SK-N-MC (cell line): ENCODE results near the gene AIPL1.

Source experiments
- EZH2 ChIP-seq: fragments of 200-600 bp; sonication (generic); IDR thresholded peaks from one replicate; pipeline ENCODE4 v1.6.1; 2017; ENCODE audit warnings: antibody characterized with exemption
- POLR2AphosphoS5 ChIP-seq: IDR thresholded peaks from 2 replicates; pipeline ENCODE4 v1.6.1; 2012; ENCODE audit warnings: mild to moderate bottlenecking, low read depth, low read length, borderline replicate concordance

DNA sequence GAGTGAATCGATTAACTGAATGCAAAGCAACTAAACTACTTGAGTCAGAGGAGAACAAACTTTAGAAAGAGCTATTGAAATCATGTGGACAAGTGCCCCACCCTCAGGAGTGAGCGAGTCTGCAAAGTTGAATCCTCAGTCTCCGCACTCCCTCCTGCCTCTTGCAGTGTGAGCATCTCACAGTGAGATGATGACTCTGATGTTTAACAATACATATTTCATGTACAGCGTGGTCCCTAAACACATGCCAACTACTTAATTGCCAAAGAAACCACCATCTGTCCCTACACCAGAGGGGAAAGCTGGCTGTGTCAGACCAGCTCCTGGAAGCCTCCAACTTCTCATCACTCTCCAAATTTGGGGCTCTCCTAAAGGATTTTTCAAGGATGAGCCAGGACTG, 40.5 kb upstream of the AIPL1 start:
- no peak for TF ChIP-seq POLR2AphosphoS5
- TF ChIP-seq EZH2: no peak
